GM12878 (cell line): Measurements from ENCODE around the gene ZNF106. TPM values are rescaled to one million over a fixed set of nuclear protein-coding genes. Genes with fewer than 3 reads are reported as not detected.

Experiments
- ATAC-seq: fragments of 200-7000 bp; cut with Tn5 transposase; 3 replicates; pipeline ENCODE4 v1.9.1; 2020; ENCODE audit warnings: mild to moderate bottlenecking, moderate library complexity
- BruUV-seq: library from RNA; stranded (reverse); fragments of 400-500 nt; replicated peaks from 2 replicates; lab custom pipeline; 2021; lab: Mats Ljungman, UMichigan
- CTCF ChIA-PET: fragments of 300-600 bp; sonication (Branson Sonifier 250); formaldehyde crosslinking; extraction: SDS; loops from one replicate; lab custom pipeline; 2021; ENCODE audit warnings: inconsistent platforms; lab: Yijun Ruan, JAX
- POLR2A ChIA-PET: fragments of 350-600 bp; formaldehyde crosslinking; extraction: SDS; loops from one replicate; lab custom pipeline; 2021; ENCODE audit warnings: inconsistent platforms; lab: Charles Lee
- RAD21 ChIA-PET: fragments of 300-600 bp; sonication (Branson Sonifier 250); formaldehyde crosslinking; loops from one replicate; lab custom pipeline; 2023; ENCODE audit warnings: antibody characterized with exemption; ENCODE audit not compliant: unreplicated experiment; lab: Charles Lee
- SMC1A ChIA-PET: fragments of 300-600 bp; sonication (Branson Sonifier 250); formaldehyde crosslinking; loops from one replicate; lab custom pipeline; 2023; ENCODE audit not compliant: unreplicated experiment, uncharacterized antibody; lab: Charles Lee
- DNase-seq: peaks from one replicate; pipeline ENCODE4 v3.0.0-alpha.2; 2011; ENCODE audit warnings: low read depth, low spot score
- FAIRE-seq: peaks from 3 replicates; lab custom pipeline; 2011; peaks lifted over from hg19 to GRCh38; lab: Jason Lieb, UNC
- H2AFZ ChIP-seq: 2 replicates; pipeline ENCODE4 v1.6.0; 2011; ENCODE audit warnings: low read depth, low read length, control low read depth; ENCODE audit not compliant: control insufficient read depth
- H3K27ac ChIP-seq: 2 replicates; pipeline ENCODE4 v1.5.1; 2011; ENCODE audit warnings: control low read depth; ENCODE audit not compliant: control insufficient read depth, insufficient read depth
- H3K27me3 ChIP-seq, 2 experiments: replicated peaks in 1 of 2; 2 replicates each; pipeline versions ENCODE4 v1.6.0 to v1.6.1; 2011; ENCODE audit warnings: low read length in 1 of 2; ENCODE audit not compliant: control insufficient read depth in 2 of 2, insufficient read depth in 2 of 2
- H3K36me3 ChIP-seq, 2 experiments: 2 replicates each; pipeline ENCODE4 v1.5.1; 2011; ENCODE audit warnings: low read length in 1 of 2; ENCODE audit not compliant: control insufficient read depth in 2 of 2, insufficient read depth in 2 of 2
- H3K4me1 ChIP-seq: 2 replicates; pipeline ENCODE4 v1.6.1; 2011; ENCODE audit warnings: mild to moderate bottlenecking, low read length, moderate library complexity, mixed read lengths; ENCODE audit not compliant: control insufficient read depth, insufficient read depth
- H3K4me2 ChIP-seq: 2 replicates; pipeline ENCODE4 v1.6.0; 2011; ENCODE audit warnings: control low read depth; ENCODE audit not compliant: control insufficient read depth, insufficient read depth
- H3K4me3 ChIP-seq: fragments of 200-600 bp; sonication (generic); 2 replicates; pipeline ENCODE4 v1.5.1; 2016
- H3K79me2 ChIP-seq: 2 replicates; pipeline ENCODE4 v1.6.0; 2011; ENCODE audit warnings: low read length; ENCODE audit not compliant: control insufficient read depth, insufficient read depth
- H3K9ac ChIP-seq: 2 replicates; pipeline ENCODE4 v1.8.0; 2011; ENCODE audit warnings: low read length, control low read depth, mixed read lengths; ENCODE audit not compliant: control insufficient read depth, insufficient read depth
- H3K9me3 ChIP-seq: replicated peaks from 3 replicates; pipeline ENCODE4 v1.5.1; 2011; ENCODE audit warnings: mild to moderate bottlenecking, low read length; ENCODE audit not compliant: control insufficient read depth, insufficient read depth
- H4K20me1 ChIP-seq: 2 replicates; pipeline ENCODE4 v1.6.0; 2011; ENCODE audit not compliant: control insufficient read depth, insufficient read depth
- BACH1 ChIP-seq: fragments of 450-650 bp; IDR thresholded peaks from 2 replicates; pipeline ENCODE4 v1.6.1; 2017; ENCODE audit warnings: mild to moderate bottlenecking, borderline replicate concordance
- BCL3 ChIP-seq: IDR thresholded peaks from 2 replicates; pipeline ENCODE4 v1.6.1; 2011; ENCODE audit warnings: borderline replicate concordance, low read depth, mild to moderate bottlenecking, moderate library complexity, low read length; ENCODE audit not compliant: insufficient read depth, poor library complexity, severe bottlenecking
- E2F4 ChIP-seq: IDR thresholded peaks from 2 replicates; pipeline ENCODE4 v1.6.1; 2012; ENCODE audit warnings: low read depth, low read length, improper control_type of control experiment
- EED ChIP-seq: sonication (generic); IDR thresholded peaks from 2 replicates; pipeline ENCODE4 v1.6.1; 2016; ENCODE audit warnings: antibody characterized with exemption, low read depth
- GABPA ChIP-seq: IDR thresholded peaks from 2 replicates; pipeline ENCODE4 v1.6.1; 2014; ENCODE audit warnings: antibody characterized with exemption, low read depth, mild to moderate bottlenecking, inconsistent platforms
- HCFC1 ChIP-seq: fragments of 150-350 bp; IDR thresholded peaks from 2 replicates; pipeline ENCODE4 v1.6.1; 2014; ENCODE audit warnings: low read length
- IRF3 ChIP-seq: fragments of 450-650 bp; IDR thresholded peaks from 2 replicates; pipeline ENCODE4 v1.6.1; 2014; ENCODE audit warnings: mild to moderate bottlenecking
- KDM1A ChIP-seq: fragments of 200-600 bp; sonication (generic); IDR thresholded peaks from 2 replicates; pipeline ENCODE4 v1.6.1; 2016; ENCODE audit warnings: borderline replicate concordance
- NR2C2 ChIP-seq: IDR thresholded peaks from 2 replicates; pipeline ENCODE4 v1.6.1; 2011; ENCODE audit warnings: borderline replicate concordance, low read depth; ENCODE audit not compliant: control insufficient read depth, insufficient read length
- PBX3 ChIP-seq: IDR thresholded peaks from 2 replicates; pipeline ENCODE4 v1.6.1; 2011; ENCODE audit warnings: mild to moderate bottlenecking, low read depth, low read length, moderate library complexity; ENCODE audit not compliant: insufficient replicate concordance
- PML ChIP-seq: IDR thresholded peaks from 2 replicates; pipeline ENCODE4 v1.6.1; 2012; ENCODE audit warnings: low read length, inconsistent platforms
- WGBS: methylation state at CpG from one replicate; pipeline ENCODE4 v1.1.6; 2016; ENCODE audit warnings: low lambda C conversion rate; ENCODE audit not compliant: insufficient replicate concordance, insufficient coverage; ENCODE audit errors: missing lambda C conversion rate; 5-methylcytosine and 5-hydroxymethylcytosine counted together
- in situ Hi-C: fragments of 300-500 bp; cut with MboI; formaldehyde crosslinking; loops from 9 replicates; pipeline ENCODE4 v1.14.3; 2018; ENCODE audit warnings: mixed read lengths
- intact Hi-C: fragments of 100-400 bp; cut with micrococcal nuclease; formaldehyde crosslinking; loops from one replicate; pipeline ENCODE4 v1.14.2; 2022; ENCODE audit not compliant: unreplicated experiment
- polyA plus RNA-seq, 11 experiments: library from polyadenylated mRNA; depleted of rRNA in 4 of 11; unstranded in 6 of 11; stranded (reverse) in 5 of 11; fragments of >200 nt; fragmentation: Nextera tagmentation in 4 of 11; fragmentation: Illumina TruSeq in 1 of 11; extraction: Ambion mirVana in 4 of 11; extraction: Trizol in 1 of 11; gene quantifications; 1 replicate in 1 of 11; 2 replicates in 10 of 11; pipeline versions ENCODE4 v1.2.1 to v1.2.3, GENCODE V29; 2011 to 2016; ENCODE audit warnings: inconsistent platforms in 2 of 11, missing spikeins in 2 of 11, low read depth in 1 of 11
- total RNA-seq, 4 experiments: library from RNA; depleted of rRNA in 3 of 4; stranded (reverse); fragments of >200 nt in 3 of 4; fragmentation: Illumina TruSeq in 1 of 4; extraction: Trizol in 1 of 4; gene quantifications; 2 replicates each; pipeline versions ENCODE4 v1.2.1 to v1.2.3, GENCODE V29; 2013 to 2021

ZNF106 gene
- total and polyA plus RNA-seq, 10 of the 15 experiments (the other 5 are each of a cell fraction or from before 2014, with no cell fraction given) = 10.7 to 45.3 (median 32.5) TPM

- intact Hi-C loops (no loop called here), in situ Hi-C loops (no loop called here)
- no peaks in the 10 kb centered on the region for H4K20me1 ChIP-seq
- no peaks in the 10 kb centered on the region for H3K4me1 ChIP-seq
- peaks cover 8 to 36% of the 10 kb centered on the region in 2 experiments for H3K36me3 ChIP-seq
- no peak overlapping the region for H2AFZ ChIP-seq
- DNase-seq (no peak), ATAC-seq (no peak), FAIRE-seq (no peak)
- ChIA-PET RAD21 (no interaction called here), POLR2A (no interaction called here), CTCF (no interaction called here), SMC1A (no interaction called here)
- H3K27ac ChIP-seq = no peak overlapping the region
- H3K9me3 ChIP-seq = no peaks in the 10 kb centered on the region
- H3K79me2 ChIP-seq = no peaks in the 10 kb centered on the region
- WGBS = 70% methylated on average over 4 of the region's 4 CpGs
- no peak overlapping the region for H3K9ac ChIP-seq
- no TSS peak for BruUV-seq
- no peaks in the 10 kb centered on the region for H3K27me3 ChIP-seq
- no peak overlapping the region for H3K4me3 ChIP-seq
- H3K4me2 ChIP-seq = no peak overlapping the region
- TF ChIP-seq BCL3 = no peak
- TF ChIP-seq HCFC1 = no peak
- no peak for TF ChIP-seq IRF3
- TF ChIP-seq EED = no peak
- no peak for TF ChIP-seq PML
- no peak for TF ChIP-seq E2F4
- no peak for TF ChIP-seq BACH1
- no peak for TF ChIP-seq PBX3
- no peak for TF ChIP-seq KDM1A
- no peak for TF ChIP-seq GABPA
- TF ChIP-seq NR2C2 = no peak
Observed at GRCh38 chr15:42450425-42450790, 40.5 kb downstream of the ZNF106 start.
